Measurements from ENCODE around the gene LRP4.

The LRP4 gene

GRCh38 chr11:46837860-46838259, 80.5 kb downstream of the LRP4 start:
- no peak for DNase-seq

- no peak for DNase-seq
These were observed 81.5 kb downstream of the LRP4 start for GRCh38 chr11:46836870-46837269.

GRCh38 chr11:46836431-46836830, 81.9 kb downstream of the LRP4 start:
- DNase-seq, result no peak

- DNase-seq, result no peak
These were observed 82.5 kb downstream of the LRP4 start for GRCh38 chr11:46835897-46836296.

GRCh38 chr11:46834821-46835220, 83.5 kb downstream of the LRP4 start:
- no peak for DNase-seq

- no peak for DNase-seq
These were observed 85.7 kb downstream of the LRP4 start for GRCh38 chr11:46832511-46833214.

- no peak for DNase-seq
These were observed 90.4 kb downstream of the LRP4 start for GRCh38 chr11:46827995-46828394.

GRCh38 chr11:46826310-46827044, 91.9 kb downstream of the LRP4 start:
- DNase-seq, result peak; percentile 54

- DNase-seq, result no peak
These were observed 109.4 kb downstream of the LRP4 start for GRCh38 chr11:46808799-46809431.

Measured in CD4-positive, alpha-beta T cell treated with Interferon gamma for 1 hour (primary cell).